Activated naive CD8-positive, alpha-beta T cell treated with anti-CD3 and anti-CD28 coated beads, Interleukin-2, amount 10 ng/mL, durations not matched to agents 7 days and 5 days (primary cell): Measurements from ENCODE around the gene RAET1L. TPM values are rescaled to one million over a fixed set of nuclear protein-coding genes. Genes with fewer than 3 reads are reported as not detected.
A peak's percentile ranks its signal among the peaks of the same experiment; 100 is the strongest.
"Not testable (repeated sequence)": the region's sequence is repeated elsewhere in the genome, so short reads cannot be mapped to it uniquely, and the experiment has no call there.

Source experiments
- ATAC-seq: fragments of 150-1000 bp; cut with Tn5 transposase; one replicate; pipeline ENCODE4 v1.10.0; 2021; ENCODE audit warnings: low read depth, moderate library complexity
- POLR2A ChIA-PET: fragments of 350-600 bp; sonication (Branson Sonifier 250); formaldehyde crosslinking; loops from one replicate; lab custom pipeline; 2021; ENCODE audit warnings: antibody characterized with exemption; lab: Charles Lee
- DNase-seq: peaks from one replicate; pipeline ENCODE4 v3.0.0; 2021
- H3K27ac Mint-ChIP-seq: one replicate; pipeline ENCODE4 v1.8.0; 2022; ENCODE audit warnings: mild to moderate bottlenecking, mixed read lengths
- H3K27me3 Mint-ChIP-seq: one replicate; pipeline ENCODE4 v1.8.0; 2022; ENCODE audit warnings: mild to moderate bottlenecking, moderate library complexity, mixed read lengths
- H3K36me3 Mint-ChIP-seq: one replicate; pipeline ENCODE4 v1.8.0; 2021; ENCODE audit warnings: mild to moderate bottlenecking, mixed read lengths
- H3K4me1 Mint-ChIP-seq: one replicate; pipeline ENCODE4 v1.8.0; 2021; ENCODE audit warnings: mixed read lengths
- H3K4me3 Mint-ChIP-seq: one replicate; pipeline ENCODE4 v1.8.0; 2022; ENCODE audit warnings: mild to moderate bottlenecking, moderate library complexity, mixed read lengths
- H3K9me3 Mint-ChIP-seq: one replicate; pipeline ENCODE4 v1.8.0; 2021; ENCODE audit warnings: mixed read lengths
- total RNA-seq, 2 experiments: library from RNA; stranded (reverse); gene quantifications; one replicate each; pipeline ENCODE4 v1.2.3, GENCODE V29; 2021

RAET1L gene
- total RNA-seq, 2 experiments from 2014 or later = not detected

- H3K36me3 Mint-ChIP-seq = peaks cover 5% of the 10 kb centered on the region
- POLR2A ChIA-PET = no interaction called here
- H3K4me1 Mint-ChIP-seq = peaks cover 25% of the 10 kb centered on the region
- no peak for ATAC-seq
- H3K27me3 Mint-ChIP-seq = peaks cover 94% of the 10 kb centered on the region
- no peak overlapping the region for H3K27ac Mint-ChIP-seq
- H3K9me3 Mint-ChIP-seq = peaks cover 9% of the 10 kb centered on the region
- DNase-seq = no peak
- H3K4me3 Mint-ChIP-seq = no peak overlapping the region
These were observed 36.6 kb downstream of the RAET1L start for GRCh38 chr6:149988550-149989346.

DNA sequence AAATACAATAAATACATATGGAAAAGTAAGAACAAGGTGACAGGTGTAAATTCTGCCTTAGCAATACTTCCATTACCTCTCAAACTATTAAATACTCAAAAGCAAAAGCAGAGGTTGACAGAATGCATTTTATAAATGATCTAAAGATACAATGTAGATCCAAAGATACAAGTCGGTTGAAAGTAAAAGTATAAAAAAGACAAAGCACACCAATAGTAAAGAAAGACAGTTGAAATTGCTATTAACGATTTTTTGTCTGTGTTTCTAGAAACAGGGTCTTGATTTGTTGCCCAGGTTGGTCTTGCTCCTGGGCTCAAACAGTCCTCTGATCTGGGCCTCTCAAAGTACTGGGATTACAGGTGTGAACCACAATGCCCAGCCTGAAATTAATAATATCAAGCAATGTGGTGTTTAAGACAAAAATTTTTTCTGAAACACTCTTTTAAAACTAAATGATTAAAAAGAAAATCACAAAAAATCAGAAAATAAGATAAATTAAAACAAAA is 37.7 kb downstream of the RAET1L start:
- no peak for DNase-seq
- no peak for ATAC-seq
- no peak overlapping the region for H3K4me3 Mint-ChIP-seq
- H3K27ac Mint-ChIP-seq = no peak overlapping the region
- peaks cover 94% of the 10 kb centered on the region for H3K27me3 Mint-ChIP-seq
- peaks cover 25% of the 10 kb centered on the region for H3K4me1 Mint-ChIP-seq
- peaks cover 9% of the 10 kb centered on the region for H3K9me3 Mint-ChIP-seq
- POLR2A ChIA-PET = no interaction called here
- peaks cover 5% of the 10 kb centered on the region for H3K36me3 Mint-ChIP-seq

- Mint-ChIP-seq H3K4me1 (peaks cover 14% of the 10 kb centered on the region), H3K36me3 (peaks cover 5% of the 10 kb centered on the region), H3K4me3 (no peak overlapping the region), H3K9me3 (peaks cover 9% of the 10 kb centered on the region), H3K27me3 (peaks cover 95% of the 10 kb centered on the region), H3K27ac (no peak overlapping the region)
- DNase-seq (no peak), ATAC-seq (no peak)
- POLR2A ChIA-PET = no interaction called here
These were observed 39.8 kb downstream of the RAET1L start for GRCh38 chr6:149985481-149985937.

DNA sequence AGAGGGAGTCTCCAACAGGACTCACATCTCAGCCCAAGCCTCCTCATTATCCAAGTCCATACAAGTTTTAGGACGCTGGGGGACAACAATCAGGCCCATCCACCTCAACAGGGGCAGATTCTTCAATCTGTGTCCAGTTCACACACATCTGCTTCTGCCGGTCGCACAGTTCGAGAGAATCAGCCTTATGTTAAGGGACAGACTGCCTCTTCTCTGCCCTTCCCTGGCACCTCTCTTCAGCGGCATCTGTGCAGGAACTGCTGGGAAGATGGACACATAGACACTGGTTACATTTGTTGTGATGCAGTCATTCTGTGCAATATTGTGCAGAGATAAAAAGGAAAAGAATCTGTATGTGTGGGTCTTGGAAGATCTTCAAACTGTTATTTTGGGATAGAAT is 40.6 kb downstream of the RAET1L start:
- Mint-ChIP-seq H3K36me3 (peaks cover 5% of the 10 kb centered on the region), H3K27me3 (peaks cover 91% of the 10 kb centered on the region), H3K4me1 (peaks cover 8% of the 10 kb centered on the region), H3K27ac (no peak overlapping the region), H3K9me3 (peaks cover 9% of the 10 kb centered on the region), H3K4me3 (no peak overlapping the region)
- POLR2A ChIA-PET = interaction anchor here (0.6 to 0.7 kb wide), 3 partner anchors 68 to 267 kb away, joined by 3 to 4 read pairs (median 3); no protein-coding TSS in a partner anchor
- no peak for DNase-seq
- no peak for ATAC-seq

DNA sequence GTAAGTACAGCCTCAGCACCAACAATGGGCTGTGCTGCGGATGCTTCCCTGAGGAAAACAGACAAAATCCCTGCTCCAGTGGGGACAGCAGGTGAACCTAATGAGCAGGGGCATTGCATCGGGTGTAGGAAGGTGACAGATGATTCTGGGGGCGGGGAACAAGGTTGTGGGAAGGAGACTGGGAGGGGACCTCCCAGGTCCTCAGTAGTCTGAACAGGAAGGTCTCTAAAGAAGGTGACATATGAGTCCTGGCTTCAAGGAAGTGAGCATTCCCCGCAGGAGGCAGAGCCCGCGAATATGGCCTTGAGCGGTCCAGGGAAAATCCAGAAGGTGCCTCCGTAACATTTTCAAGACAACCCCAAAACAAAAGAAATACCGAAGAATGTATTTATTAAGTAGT is 42.2 kb downstream of the RAET1L start:
- Mint-ChIP-seq H3K27me3 (peaks cover 87% of the 10 kb centered on the region), H3K27ac (no peak overlapping the region), H3K4me1 (no peaks in the 10 kb centered on the region), H3K9me3 (peaks cover 2% of the 10 kb centered on the region), H3K4me3 (no peak overlapping the region), H3K36me3 (peaks cover 2% of the 10 kb centered on the region)
- POLR2A ChIA-PET = no interaction called here
- no peak for ATAC-seq
- DNase-seq = no peak

GRCh38 chr6:149979293-149979692 is 46.0 kb downstream of the RAET1L start:
- Mint-ChIP-seq H3K27me3 (peaks cover 80% of the 10 kb centered on the region), H3K9me3 (no peaks in the 10 kb centered on the region), H3K36me3 (no peaks in the 10 kb centered on the region), H3K27ac (no peak overlapping the region), H3K4me3 (no peak overlapping the region), H3K4me1 (peaks cover 7% of the 10 kb centered on the region)
- ATAC-seq = no peak
- POLR2A ChIA-PET = no interaction called here
- DNase-seq = no peak

GRCh38 chr6:149978610-149979009 is 46.7 kb downstream of the RAET1L start:
- peaks cover 80% of the 10 kb centered on the region for H3K27me3 Mint-ChIP-seq
- POLR2A ChIA-PET = no interaction called here
- no peaks in the 10 kb centered on the region for H3K36me3 Mint-ChIP-seq
- H3K4me1 Mint-ChIP-seq = peaks cover 10% of the 10 kb centered on the region
- DNase-seq = no peak
- no peaks in the 10 kb centered on the region for H3K9me3 Mint-ChIP-seq
- no peak overlapping the region for H3K4me3 Mint-ChIP-seq
- no peak for ATAC-seq
- H3K27ac Mint-ChIP-seq = no peak overlapping the region

- peaks cover 10% of the 10 kb centered on the region for H3K4me1 Mint-ChIP-seq
- peaks cover 73% of the 10 kb centered on the region for H3K27me3 Mint-ChIP-seq
- ATAC-seq (no peak), DNase-seq (no peak)
- H3K27ac Mint-ChIP-seq = no peak overlapping the region
- POLR2A ChIA-PET = no interaction called here
- no peaks in the 10 kb centered on the region for H3K36me3 Mint-ChIP-seq
- no peak overlapping the region for H3K4me3 Mint-ChIP-seq
- no peaks in the 10 kb centered on the region for H3K9me3 Mint-ChIP-seq
These were observed 48.1 kb downstream of the RAET1L start for GRCh38 chr6:149977221-149977620.

DNA sequence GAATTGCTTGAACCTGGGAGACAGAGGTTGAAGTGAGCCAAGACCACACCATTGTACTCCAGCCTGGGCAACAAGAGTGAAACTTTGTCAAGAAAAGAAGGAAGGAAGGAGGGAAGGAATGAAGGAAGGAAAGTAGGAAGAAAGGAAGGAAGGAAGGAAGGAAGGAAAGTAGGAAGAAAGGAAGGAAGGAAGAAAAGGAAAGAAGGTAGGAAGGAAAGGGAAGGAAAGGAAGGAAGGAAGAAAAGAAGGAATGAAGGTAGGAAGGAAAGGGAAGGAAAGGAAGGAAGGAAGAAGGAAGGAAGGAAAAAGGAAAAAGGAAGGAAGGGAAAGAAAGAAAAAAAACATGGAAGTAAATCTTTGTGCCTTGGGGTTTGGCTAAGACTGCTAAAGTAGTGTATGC is 49.9 kb downstream of the RAET1L start:
- peaks cover 2% of the 10 kb centered on the region for H3K36me3 Mint-ChIP-seq
- POLR2A ChIA-PET = no interaction called here
- no peak for DNase-seq
- H3K27ac Mint-ChIP-seq = no peak overlapping the region
- no peak for ATAC-seq
- no peaks in the 10 kb centered on the region for H3K9me3 Mint-ChIP-seq
- H3K4me3 Mint-ChIP-seq = no peak overlapping the region
- H3K27me3 Mint-ChIP-seq = peaks cover 60% of the 10 kb centered on the region
- H3K4me1 Mint-ChIP-seq = peaks cover 10% of the 10 kb centered on the region

DNA sequence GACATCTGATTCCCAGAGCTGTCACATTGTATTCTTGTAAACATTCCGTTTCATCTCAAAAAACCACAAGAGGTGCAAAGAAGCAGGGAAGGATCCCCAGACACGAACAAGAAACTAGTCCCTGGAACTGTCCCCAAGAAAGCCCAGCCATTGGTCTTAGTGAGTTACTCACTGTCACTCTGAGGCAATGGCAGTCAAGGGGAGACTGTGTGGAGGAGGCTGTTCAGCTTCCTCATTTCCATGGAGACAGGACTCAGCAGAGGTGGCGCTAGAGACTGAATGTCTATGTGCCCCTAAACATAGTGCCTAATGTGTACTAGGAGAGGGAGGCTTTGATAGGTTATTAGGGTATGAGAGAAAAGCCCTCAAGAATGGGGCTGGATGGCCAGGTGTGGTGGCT is 50.5 kb downstream of the RAET1L start:
- Mint-ChIP-seq H3K9me3 (no peaks in the 10 kb centered on the region), H3K27me3 (peaks cover 58% of the 10 kb centered on the region), H3K4me3 (no peak overlapping the region), H3K4me1 (peaks cover 10% of the 10 kb centered on the region), H3K27ac (no peak overlapping the region), H3K36me3 (peaks cover 2% of the 10 kb centered on the region)
- DNase-seq (no peak), ATAC-seq (no peak)
- POLR2A ChIA-PET = no interaction called here

- POLR2A ChIA-PET, H3K9me3 Mint-ChIP-seq, H3K27ac Mint-ChIP-seq, DNase-seq, H3K4me3 Mint-ChIP-seq, H3K36me3 Mint-ChIP-seq: not testable (repeated sequence)
- ATAC-seq = peak; percentile 79
- Mint-ChIP-seq H3K4me1 (peaks cover 10% of the 10 kb centered on the region), H3K27me3 (peaks cover 60% of the 10 kb centered on the region)
These were observed 50.9 kb downstream of the RAET1L start for GRCh38 chr6:149974394-149974793.

- Mint-ChIP-seq H3K4me3 (no peak overlapping the region), H3K36me3 (peaks cover 4% of the 10 kb centered on the region), H3K4me1 (peaks cover 16% of the 10 kb centered on the region), H3K9me3 (no peaks in the 10 kb centered on the region), H3K27ac (no peak overlapping the region), H3K27me3 (peaks cover 58% of the 10 kb centered on the region)
- POLR2A ChIA-PET = no interaction called here
- DNase-seq (no peak), ATAC-seq (no peak)
These were observed 55.7 kb downstream of the RAET1L start for GRCh38 chr6:149969635-149970034.

DNA sequence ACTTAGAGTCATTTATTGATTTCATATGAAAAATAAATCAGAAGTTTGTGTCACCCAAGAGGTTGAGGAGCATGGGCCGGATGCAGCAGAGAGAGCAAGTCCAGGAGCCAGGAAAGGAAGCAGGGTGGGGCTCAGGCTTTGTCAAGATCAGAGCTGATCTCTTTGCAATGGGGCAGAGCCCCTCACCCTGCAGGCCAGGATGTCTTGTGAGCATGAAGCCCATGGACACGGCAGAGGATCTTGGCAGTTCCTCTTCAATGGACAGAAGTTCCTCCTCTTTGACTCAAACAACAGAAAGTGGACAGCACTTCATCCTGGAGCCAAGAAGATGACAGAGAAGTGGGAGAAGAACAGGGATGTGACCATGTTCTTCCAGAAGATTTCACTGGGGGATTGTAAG is 56.4 kb downstream of the RAET1L start:
- H3K36me3 Mint-ChIP-seq, ATAC-seq, H3K27ac Mint-ChIP-seq, POLR2A ChIA-PET, H3K9me3 Mint-ChIP-seq, DNase-seq, H3K4me3 Mint-ChIP-seq: not testable (repeated sequence)
- H3K27me3 Mint-ChIP-seq = peaks cover 58% of the 10 kb centered on the region
- peaks cover 14% of the 10 kb centered on the region for H3K4me1 Mint-ChIP-seq
